PC-3 (cell line): Measurements from ENCODE around the gene PIN4. TPM values are rescaled to one million over a fixed set of nuclear protein-coding genes. Genes with fewer than 3 reads are reported as not detected.
"Not testable (repeated sequence)": the region's sequence is repeated elsewhere in the genome, so short reads cannot be mapped to it uniquely, and the experiment has no call there.

ENCODE experiments used
- ATAC-seq: fragments of 200-7000 bp; cut with Tn5 transposase; 2 replicates; pipeline ENCODE4 v1.9.1; 2020; ENCODE audit warnings: mild to moderate bottlenecking, moderate library complexity
- BruUV-seq: library from RNA; stranded (reverse); fragments of 400-500 nt; replicated peaks from 2 replicates; lab custom pipeline; 2021; lab: Mats Ljungman, UMichigan
- CTCF ChIA-PET: fragments of 300-600 bp; sonication (Branson Sonifier 250); formaldehyde crosslinking; loops from one replicate; lab custom pipeline; 2022; ENCODE audit warnings: antibody characterized with exemption; lab: Charles Lee
- POLR2A ChIA-PET: fragments of 300-600 bp; sonication (Branson Sonifier 250); formaldehyde crosslinking; loops from one replicate; lab custom pipeline; 2022; ENCODE audit warnings: antibody characterized with exemption; ENCODE audit not compliant: unreplicated experiment; lab: Charles Lee
- DNase-seq: peaks from one replicate; pipeline ENCODE4 v3.0.0-alpha.2; 2015
- H2AFZ ChIP-seq: fragments of 300-600 bp; sonication (generic); 2 replicates; pipeline ENCODE4 v1.6.0; 2016; ENCODE audit warnings: antibody characterized with exemption, low read length
- H3F3A ChIP-seq: fragments of 300-600 bp; sonication (generic); one replicate; pipeline ENCODE4 v1.6.0; 2017; ENCODE audit warnings: antibody characterized with exemption, low read length, control low read depth, mild to moderate bottlenecking; ENCODE audit not compliant: unreplicated experiment
- H3K27ac ChIP-seq: fragments of 300-600 bp; sonication (generic); 2 replicates; pipeline ENCODE4 v1.5.1; 2016; ENCODE audit warnings: mild to moderate bottlenecking, low read length
- H3K27me3 ChIP-seq: fragments of 300-600 bp; sonication (generic); 2 replicates; pipeline ENCODE4 v1.6.1; 2016; ENCODE audit warnings: low read length, mixed read lengths
- H3K36me3 ChIP-seq: fragments of 300-600 bp; sonication (generic); 2 replicates; pipeline ENCODE4 v1.6.1; 2016; ENCODE audit warnings: low read depth, mixed run types, low read length, mixed read lengths
- H3K4me1 ChIP-seq: fragments of 300-600 bp; sonication (generic); 2 replicates; pipeline ENCODE4 v1.5.1; 2016; ENCODE audit warnings: low read length; ENCODE audit not compliant: insufficient read depth
- H3K4me2 ChIP-seq: fragments of 300-600 bp; sonication (generic); 2 replicates; pipeline ENCODE4 v1.6.0; 2016; ENCODE audit warnings: low read length
- H3K4me3 ChIP-seq: fragments of 300-600 bp; sonication (generic); 2 replicates; pipeline ENCODE4 v1.5.1; 2016; ENCODE audit warnings: mild to moderate bottlenecking, low read length, mixed read lengths
- H3K79me2 ChIP-seq: fragments of 300-600 bp; sonication (generic); 2 replicates; pipeline ENCODE4 v1.6.1; 2017; ENCODE audit warnings: low read length, mixed read lengths
- H3K9ac ChIP-seq: fragments of 300-600 bp; sonication (generic); 2 replicates; pipeline ENCODE4 v1.6.0; 2016; ENCODE audit warnings: mild to moderate bottlenecking, low read length
- H3K9me2 ChIP-seq: fragments of 300-600 bp; sonication (generic); replicated peaks from 2 replicates; pipeline ENCODE4 v1.6.1; 2016; ENCODE audit warnings: mixed run types, low read length, mixed read lengths
- H3K9me3 ChIP-seq: fragments of 300-600 bp; sonication (generic); 2 replicates; pipeline ENCODE4 v1.6.1; 2016; ENCODE audit warnings: low read length, mixed read lengths
- H4K20me1 ChIP-seq: fragments of 300-600 bp; sonication (generic); 2 replicates; pipeline ENCODE4 v1.6.1; 2016; ENCODE audit warnings: low read length, mixed read lengths
- CTCF ChIP-seq: fragments of 300-600 bp; sonication (generic); conservative IDR thresholded peaks from 2 replicates; pipeline ENCODE4 v1.5.1; 2017; ENCODE audit warnings: antibody characterized with exemption, low read depth, mild to moderate bottlenecking, low read length
- EZH2 ChIP-seq: fragments of 300-600 bp; sonication (generic); IDR thresholded peaks from one replicate; pipeline ENCODE4 v1.6.1; 2017; ENCODE audit warnings: antibody characterized with exemption, mild to moderate bottlenecking, low read length; ENCODE audit not compliant: unreplicated experiment
- EZH2phosphoT487 ChIP-seq: fragments of 300-600 bp; sonication (generic); IDR thresholded peaks from 2 replicates; pipeline ENCODE4 v1.6.1; 2018; ENCODE audit warnings: mild to moderate bottlenecking, antibody characterized with exemption, low read length, borderline replicate concordance
- intact Hi-C: fragments of 100-400 bp; cut with micrococcal nuclease; formaldehyde crosslinking; loops from 2 replicates; pipeline ENCODE4 v1.9.0; 2023
- total RNA-seq: library from RNA; depleted of rRNA; stranded (reverse); fragments of >200 nt; gene quantifications from 2 replicates; pipeline ENCODE4 v1.2.3, GENCODE V29; 2014

The PIN4 gene
- total RNA-seq, 1 experiment from 2014 or later, result 30.0 TPM

GRCh38 chrX:72208126-72208800, 26.7 kb downstream of the PIN4 start:
- H3K79me2 ChIP-seq, result peaks cover 55% of the 10 kb centered on the region

GRCh38 chrX:72216973-72217372, 35.4 kb downstream of the PIN4 start:
- no peaks in the 10 kb centered on the region for H3K36me3 ChIP-seq
- intact Hi-C loops, result no loop called here
- no peaks in the 10 kb centered on the region for H3K4me1 ChIP-seq
- no peaks in the 10 kb centered on the region for H4K20me1 ChIP-seq
- BruUV-seq, result no TSS peak
- H3K9ac ChIP-seq, result no peak overlapping the region
- POLR2A ChIA-PET, result no interaction called here
- no peak overlapping the region for H3K4me3 ChIP-seq
- no peaks in the 10 kb centered on the region for H3F3A ChIP-seq
- CTCF ChIA-PET, result no interaction called here
- H3K9me3 ChIP-seq, result no peaks in the 10 kb centered on the region
- ATAC-seq (no peak), DNase-seq (no peak)
- H3K9me2 ChIP-seq, result no peaks in the 10 kb centered on the region
- no peak overlapping the region for H3K4me2 ChIP-seq
- H3K27ac ChIP-seq, result no peak overlapping the region
- H2AFZ ChIP-seq, result no peak overlapping the region
- TF ChIP-seq EZH2phosphoT487, result no peak
- no peak for TF ChIP-seq CTCF
- no peak for TF ChIP-seq EZH2
- H3K27me3 ChIP-seq, result no peaks in the 10 kb centered on the region
- peaks cover 44% of the 10 kb centered on the region for H3K79me2 ChIP-seq

More at GRCh38 chrX:72208126-72208800, 26.7 kb downstream of the PIN4 start:
- Histone ChIP-seq H4K20me1 (no peaks in the 10 kb centered on the region), H3K4me3 (no peak overlapping the region), H3K27me3 (no peaks in the 10 kb centered on the region), H3K9me2 (no peaks in the 10 kb centered on the region), H3K9me3 (no peaks in the 10 kb centered on the region), H3K4me2 (no peak overlapping the region), H2AFZ (no peak overlapping the region), H3F3A (no peaks in the 10 kb centered on the region), H3K36me3 (peaks cover 42% of the 10 kb centered on the region), H3K9ac (no peak overlapping the region), H3K27ac (no peak overlapping the region), H3K4me1 (no peaks in the 10 kb centered on the region)
- ATAC-seq (no peak), DNase-seq (no peak)
- no TSS peak for BruUV-seq
- intact Hi-C loops, result no loop called here
- TF ChIP-seq EZH2, result no peak
- TF ChIP-seq EZH2phosphoT487, result no peak
- TF ChIP-seq CTCF, result no peak
- CTCF ChIA-PET, result no interaction called here
- POLR2A ChIA-PET, result no interaction called here

- H3K4me1 ChIP-seq, CTCF ChIA-PET, DNase-seq, H3K9ac ChIP-seq, H3K36me3 ChIP-seq, H3K9me2 ChIP-seq, H2AFZ ChIP-seq, ATAC-seq, H3K4me2 ChIP-seq, H3F3A ChIP-seq, BruUV-seq, H3K4me3 ChIP-seq, intact Hi-C loops, H3K9me3 ChIP-seq, H3K27me3 ChIP-seq, H4K20me1 ChIP-seq, H3K27ac ChIP-seq, POLR2A ChIA-PET: not testable (repeated sequence)
- peaks cover 46% of the 10 kb centered on the region for H3K79me2 ChIP-seq
These were observed 38.8 kb downstream of the PIN4 start for GRCh38 chrX:72220375-72220774.
